Measurements from ENCODE around the gene DALRD3.

DALRD3 gene

GRCh38 chr3:49006408-49007067, 11.8 kb downstream of the DALRD3 start:
- no peak for TF ChIP-seq CTCF (IDR thresholded peaks at IDR 0.05; ENCODE audit: extremely low read depth, insufficient read depth, missing control alignments)
- DNase-seq (ENCODE audit: low spot score), result no peak
- in situ Hi-C loops (cut with MboI; ENCODE audit: low pct_unique_long_range_greater_than_20kb, low sequenced_read_pairs, unreplicated experiment), result no loop called here

- no peak for DNase-seq (ENCODE audit: low spot score)
- in situ Hi-C loops (cut with MboI; ENCODE audit: low pct_unique_long_range_greater_than_20kb, low sequenced_read_pairs, unreplicated experiment), result no loop called here
- TF ChIP-seq CTCF (IDR thresholded peaks at IDR 0.05; ENCODE audit: extremely low read depth, insufficient read depth, missing control alignments), result no peak
Measured at GRCh38 chr3:49005998-49006397, 12.4 kb downstream of the DALRD3 start.

DNA sequence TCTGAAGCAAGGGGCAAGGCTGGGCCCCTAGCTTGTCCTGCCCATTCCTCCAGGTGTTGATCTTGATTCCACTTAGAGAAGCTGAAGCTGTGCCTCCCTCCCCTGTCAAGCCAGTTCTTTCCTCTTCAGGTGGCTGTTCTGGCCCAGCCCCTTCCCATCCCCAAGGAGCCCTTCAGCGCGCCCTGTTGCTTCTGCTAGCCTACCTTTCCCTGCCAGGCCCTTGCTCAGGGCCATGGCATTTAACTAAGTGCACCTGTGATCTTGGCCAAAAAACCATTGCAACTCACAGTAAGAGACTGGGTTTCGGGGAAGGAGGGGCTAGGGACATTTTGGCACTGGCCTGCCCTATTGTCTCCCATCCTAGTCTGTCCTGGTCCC, 13.1 kb downstream of the DALRD3 start:
- in situ Hi-C loops (cut with MboI; ENCODE audit: low pct_unique_long_range_greater_than_20kb, low sequenced_read_pairs, unreplicated experiment), result no loop called here

GRCh38 chr3:49004352-49005302, 13.8 kb downstream of the DALRD3 start:
- DNase-seq (ENCODE audit: low spot score), result no peak
- no peak for TF ChIP-seq CTCF (IDR thresholded peaks at IDR 0.05; ENCODE audit: extremely low read depth, insufficient read depth, missing control alignments)
- in situ Hi-C loops (cut with MboI; ENCODE audit: low pct_unique_long_range_greater_than_20kb, low sequenced_read_pairs, unreplicated experiment), result no loop called here

More for the DNA sequence above, 13.1 kb downstream of the DALRD3 start:
- no peak for TF ChIP-seq CTCF (IDR thresholded peaks at IDR 0.05; ENCODE audit: extremely low read depth, insufficient read depth, missing control alignments)
- no peak for DNase-seq (ENCODE audit: low spot score)

DNA sequence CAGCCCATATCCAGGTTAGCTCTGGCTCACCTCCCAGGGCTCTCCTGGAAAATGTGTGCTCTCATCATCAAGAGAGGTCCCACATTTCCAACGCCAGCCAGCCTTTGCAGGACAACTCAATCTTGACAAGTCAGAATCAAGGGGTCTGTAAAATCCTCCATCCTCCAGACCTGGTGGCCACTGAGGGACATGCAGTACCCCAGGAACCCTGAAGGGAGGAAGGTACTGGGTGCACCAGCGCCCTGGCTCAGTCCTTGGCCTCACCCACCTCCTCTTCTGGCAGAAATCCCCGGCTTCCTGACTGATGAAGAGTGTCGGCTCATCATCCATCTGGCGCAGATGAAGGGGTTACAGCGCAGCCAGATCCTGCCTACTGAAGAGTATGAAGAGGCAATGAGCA, 17.2 kb downstream of the DALRD3 start:
- DNase-seq (ENCODE audit: low spot score), result no peak
- TF ChIP-seq CTCF (IDR thresholded peaks at IDR 0.05; ENCODE audit: extremely low read depth, insufficient read depth, missing control alignments), result no peak
- in situ Hi-C loops (cut with MboI; ENCODE audit: low pct_unique_long_range_greater_than_20kb, low sequenced_read_pairs, unreplicated experiment), result no loop called here

- DNase-seq (ENCODE audit: low spot score), result no peak
- no peak for TF ChIP-seq CTCF (IDR thresholded peaks at IDR 0.05; ENCODE audit: extremely low read depth, insufficient read depth, missing control alignments)
- in situ Hi-C loops (cut with MboI; ENCODE audit: low pct_unique_long_range_greater_than_20kb, low sequenced_read_pairs, unreplicated experiment), result no loop called here
Measured at GRCh38 chr3:48999085-48999858, 19.1 kb downstream of the DALRD3 start.
